Fibroblast of gingiva (primary cell): ENCODE data around the gene EPHA3.

Experiments used
- DNase-seq: peaks from one replicate; pipeline ENCODE4 v3.0.0-alpha.2; 2011; ENCODE audit warnings: low read depth

Gene EPHA3

DNA sequence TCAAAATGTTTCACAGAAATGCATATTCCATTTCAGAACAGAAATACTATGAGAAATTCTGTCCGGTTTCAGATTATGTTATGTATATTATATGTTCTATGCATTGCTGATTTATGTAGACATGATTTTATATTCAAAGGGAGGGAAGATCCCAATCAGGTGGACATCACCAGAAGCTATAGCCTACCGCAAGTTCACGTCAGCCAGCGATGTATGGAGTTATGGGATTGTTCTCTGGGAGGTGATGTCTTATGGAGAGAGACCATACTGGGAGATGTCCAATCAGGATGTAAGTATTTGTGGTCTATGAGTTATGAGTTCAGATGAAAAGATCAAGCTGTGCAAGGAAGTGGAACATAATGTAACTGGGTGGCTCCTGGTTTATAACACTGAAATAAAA lies 341.7 kb downstream of the EPHA3 start:
- no peak for DNase-seq

DNA sequence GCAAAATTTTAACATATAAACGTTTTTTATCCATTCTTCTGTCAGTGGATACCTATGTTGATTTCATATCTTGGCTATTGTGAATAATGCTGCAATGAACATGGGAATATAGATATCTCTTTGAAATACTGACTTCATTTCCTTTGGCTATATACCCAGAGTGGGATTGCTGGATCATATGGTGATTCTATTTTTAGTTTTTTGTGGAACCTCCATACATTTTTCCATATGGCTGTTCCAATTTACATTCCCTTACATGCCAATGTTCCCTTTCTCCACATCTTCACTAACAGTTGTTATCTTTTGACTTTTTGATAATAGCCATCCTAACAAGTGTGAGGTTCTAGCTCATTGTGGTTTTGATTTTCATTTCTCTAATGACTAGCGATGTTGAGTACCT lies 344.6 kb downstream of the EPHA3 start:
- DNase-seq = no peak

DNA sequence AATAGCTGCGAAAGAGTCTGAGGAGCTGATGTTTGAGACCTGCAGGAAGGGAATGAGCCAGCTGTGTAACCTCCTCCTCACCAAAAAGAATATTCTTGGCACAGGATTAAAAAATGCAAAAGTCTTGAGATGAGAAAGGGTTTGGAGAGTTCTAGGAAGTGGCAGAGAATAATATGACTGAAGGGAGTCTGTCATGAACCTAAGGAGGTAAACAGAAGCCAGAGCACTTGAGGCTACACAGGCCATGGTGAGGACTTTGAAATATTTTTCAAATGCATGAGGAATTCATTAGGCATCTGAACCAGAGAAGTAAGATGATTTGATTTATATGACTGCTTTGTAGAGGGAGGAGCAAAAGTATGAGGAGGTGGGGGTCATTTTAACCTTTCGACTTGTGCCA lies 347.8 kb downstream of the EPHA3 start:
- no peak for DNase-seq

DNA sequence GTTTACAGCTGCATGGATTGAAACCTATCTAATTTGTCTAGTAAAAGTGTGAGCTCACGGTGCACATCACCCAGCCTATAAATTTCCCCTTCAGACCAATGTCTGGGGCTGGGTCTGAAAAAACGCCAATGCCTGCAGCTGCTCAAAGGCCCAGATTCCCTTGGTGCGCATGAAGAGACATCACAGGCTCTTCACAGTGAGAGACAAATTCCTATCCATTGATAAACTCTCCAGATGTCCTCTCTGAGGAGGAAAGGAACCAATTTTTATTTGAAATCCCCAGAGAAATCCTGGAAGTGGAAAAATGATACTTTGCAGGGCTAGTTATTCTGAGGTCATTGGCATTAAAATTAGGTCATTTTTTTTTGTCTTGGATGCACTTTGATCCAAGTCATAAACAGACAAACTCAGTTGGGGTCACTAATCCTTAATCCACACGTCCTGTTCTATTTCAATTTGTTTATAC lies 360.5 kb downstream of the EPHA3 start:
- DNase-seq = no peak

DNA sequence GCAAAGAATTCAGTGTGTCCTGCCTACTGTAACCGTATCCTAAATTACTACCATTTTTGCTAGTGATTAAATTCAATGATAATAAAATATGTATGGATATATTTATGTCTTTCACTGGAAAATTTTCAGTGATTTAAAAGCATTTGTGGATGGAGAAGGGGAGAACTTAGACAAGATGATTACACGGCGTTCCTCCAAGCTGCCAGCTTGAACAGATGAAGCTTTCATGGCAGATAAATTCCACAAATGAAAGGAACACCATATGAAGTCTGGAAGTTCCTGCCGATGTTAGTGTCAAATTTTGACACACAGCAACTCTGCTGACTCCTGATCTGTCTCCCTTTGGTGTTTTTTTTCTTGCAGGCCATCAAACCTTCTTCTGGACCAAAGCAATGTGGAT lies 364.7 kb downstream of the EPHA3 start:
- no peak for DNase-seq

DNA sequence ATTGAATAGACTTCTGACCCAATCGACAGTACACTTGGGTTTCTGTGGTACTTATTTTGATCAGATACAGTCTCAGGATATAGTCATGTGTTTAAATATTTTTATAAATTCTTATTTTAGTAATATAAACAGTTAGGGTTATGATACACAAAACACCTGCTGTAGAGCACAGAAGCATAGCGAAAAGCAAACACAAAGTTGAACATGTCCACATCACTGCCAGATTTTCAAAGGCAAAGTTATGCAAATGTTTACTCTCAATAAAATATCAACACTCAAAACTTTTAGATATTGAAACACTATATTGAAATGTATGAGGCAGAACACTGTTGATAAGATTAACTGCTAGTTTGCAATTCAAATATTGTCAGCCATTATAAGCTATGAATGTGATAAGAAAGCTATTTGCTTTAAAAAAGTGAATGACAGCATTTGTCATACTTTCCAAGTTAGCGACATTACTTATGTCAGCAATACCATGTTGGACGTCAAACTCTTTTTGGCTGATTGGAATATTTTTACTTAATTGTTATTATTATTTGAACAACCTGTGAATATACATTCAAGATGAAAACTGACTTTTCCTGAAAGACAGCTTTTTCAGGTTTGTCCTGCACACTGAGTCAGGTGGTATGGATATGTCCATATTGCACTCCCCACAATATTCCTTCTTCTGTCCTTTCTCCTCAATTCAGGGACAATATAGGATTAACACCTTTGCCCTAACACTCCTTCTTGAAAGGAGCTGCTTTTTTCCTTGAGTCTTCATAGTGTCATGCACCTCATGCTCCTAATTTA lies 367.1 kb downstream of the EPHA3 start:
- no peak for DNase-seq

DNA sequence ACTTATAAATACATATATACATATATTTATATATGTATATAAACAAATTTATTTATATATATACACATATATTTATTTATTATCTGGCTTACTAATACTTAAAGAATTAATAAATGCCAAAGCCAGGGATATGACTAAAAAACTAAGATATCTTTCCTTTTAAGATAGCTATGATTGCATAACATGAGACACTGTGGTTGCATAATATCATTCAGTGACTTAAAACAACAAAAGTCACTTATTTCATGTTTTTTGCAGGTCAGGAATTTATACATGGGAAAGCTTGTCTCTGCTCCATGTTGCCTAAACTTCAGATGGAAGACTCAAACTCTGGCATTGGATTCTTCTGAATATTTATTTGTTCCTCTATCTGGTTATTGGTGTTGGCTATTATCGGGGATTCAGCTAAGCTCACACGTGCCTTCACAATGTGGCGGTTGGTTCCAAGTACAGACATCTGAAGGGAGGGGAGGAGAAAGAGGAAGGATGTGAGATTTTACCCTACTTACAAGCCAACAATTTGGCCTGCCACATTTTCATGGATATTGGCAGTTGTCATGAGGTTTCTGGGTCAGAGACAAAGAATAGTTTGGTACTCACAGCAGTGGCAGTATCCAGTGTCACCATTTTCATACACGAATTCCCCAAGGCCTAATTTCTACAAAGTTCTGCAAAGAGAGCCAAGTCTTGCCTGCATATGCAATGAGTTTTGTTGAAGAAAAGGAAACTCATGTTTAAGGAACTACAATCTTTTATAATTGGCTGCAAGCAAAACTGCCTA lies 381.6 kb downstream of the EPHA3 start:
- DNase-seq = no peak

DNA sequence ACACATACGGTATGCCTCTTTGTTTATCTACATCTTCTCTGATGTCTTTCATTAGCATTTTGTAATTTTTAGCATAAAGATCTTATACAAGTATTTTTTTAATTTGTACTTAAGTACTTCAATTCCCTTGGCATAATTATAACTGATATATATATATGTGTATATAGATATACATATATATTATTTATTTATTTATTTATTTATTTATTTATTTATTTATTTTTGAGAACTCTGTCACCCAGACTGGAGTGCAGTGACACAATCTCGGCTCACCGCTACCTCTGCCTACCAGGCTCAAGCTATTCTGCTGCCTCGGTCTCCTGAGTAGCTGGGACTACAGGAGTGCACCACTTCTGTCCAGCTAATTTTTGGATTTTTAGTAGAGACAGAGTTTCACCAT lies 382.7 kb downstream of the EPHA3 start:
- DNase-seq = no peak

DNA sequence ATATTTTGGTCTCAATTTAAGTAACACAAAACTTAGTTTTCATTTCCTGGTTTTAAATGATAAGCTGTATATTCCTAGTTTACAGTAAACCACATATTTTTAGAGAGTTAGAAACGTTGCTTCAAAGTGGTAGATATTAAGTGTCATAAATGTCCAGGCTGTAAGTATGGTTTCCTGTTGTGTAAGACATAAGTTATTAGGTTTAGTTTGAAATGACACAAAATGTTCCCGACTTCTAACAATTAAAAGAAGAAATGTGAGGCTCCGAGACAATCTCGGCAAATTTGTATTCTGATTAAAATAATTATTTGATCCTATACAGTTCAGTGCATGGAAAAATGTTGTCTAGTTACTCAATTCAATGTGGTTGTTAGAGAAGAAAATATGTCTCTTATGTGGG lies 387.3 kb downstream of the EPHA3 start:
- DNase-seq = no peak

DNA sequence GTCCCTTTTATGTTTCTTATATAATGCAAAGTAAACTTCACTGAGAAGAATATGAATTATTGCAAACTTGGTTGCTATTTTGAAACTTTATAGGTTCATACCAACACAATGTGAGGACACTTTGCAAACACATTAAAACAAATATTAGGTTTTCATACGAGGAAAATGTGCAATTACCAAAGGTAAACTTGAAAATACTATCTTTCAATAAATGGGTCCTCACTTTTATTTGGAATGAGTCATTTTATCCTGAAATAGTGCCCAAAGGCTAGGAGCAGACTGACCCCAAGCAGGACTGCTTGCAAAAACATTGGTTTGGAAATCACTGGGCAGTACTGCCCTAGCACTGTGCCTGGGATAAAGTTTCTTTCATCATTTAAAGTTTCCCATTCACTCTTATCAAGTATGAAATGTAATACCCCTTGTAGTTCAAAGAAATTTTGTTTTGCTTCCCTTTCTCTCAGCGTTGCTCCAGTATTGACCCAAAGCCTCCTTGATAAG lies 396.5 kb downstream of the EPHA3 start:
- DNase-seq = no peak

DNA sequence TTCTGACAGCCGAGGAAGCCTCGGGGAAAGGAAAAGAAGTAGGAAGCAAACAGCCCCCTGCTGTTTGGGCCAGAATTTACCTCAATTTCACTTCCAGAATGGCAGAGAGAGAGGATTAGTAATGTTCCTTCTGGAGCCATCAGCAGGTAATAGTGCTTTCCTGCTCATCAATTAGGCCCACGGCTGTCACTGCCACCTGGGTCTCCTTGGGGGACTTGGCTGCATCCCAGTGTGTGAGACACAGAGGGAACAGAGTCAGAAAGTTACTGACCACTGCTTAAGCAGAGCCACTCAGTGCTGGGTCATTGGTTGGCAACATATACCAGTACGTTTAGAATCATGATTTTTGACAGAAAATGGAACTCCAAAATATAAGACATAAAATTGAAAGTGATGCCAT lies 397.0 kb downstream of the EPHA3 start:
- no peak for DNase-seq

DNA sequence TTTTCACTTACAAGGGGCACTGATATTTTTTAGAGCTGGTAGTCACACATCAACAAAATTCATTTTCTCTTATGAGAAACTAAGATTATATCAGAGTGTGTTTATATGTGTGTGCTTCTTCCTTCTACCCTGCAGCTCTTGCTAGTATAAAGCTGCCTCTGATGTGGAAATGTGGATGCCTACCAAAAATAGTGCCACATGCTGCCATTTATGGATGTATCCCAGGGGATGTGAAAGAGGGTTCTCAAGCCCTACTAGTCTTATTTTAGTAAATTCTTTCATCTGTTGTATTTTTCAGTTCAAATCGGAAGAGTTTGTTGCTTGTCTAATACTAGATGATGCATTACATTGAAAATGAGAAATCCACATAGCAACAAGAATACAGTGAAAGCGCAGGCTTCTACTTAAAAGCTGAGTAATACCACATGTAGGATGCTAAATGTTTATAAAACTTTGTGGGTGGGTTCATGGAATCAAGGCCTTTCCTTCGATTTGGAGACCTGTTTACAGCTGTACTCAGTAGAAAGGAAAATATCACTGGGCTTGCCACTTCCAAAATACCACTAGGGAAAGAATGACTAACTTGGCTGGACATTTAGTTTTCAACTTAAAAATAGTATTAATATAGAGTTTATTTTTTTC lies 399.2 kb downstream of the EPHA3 start:
- DNase-seq = peak; percentile 54

DNA sequence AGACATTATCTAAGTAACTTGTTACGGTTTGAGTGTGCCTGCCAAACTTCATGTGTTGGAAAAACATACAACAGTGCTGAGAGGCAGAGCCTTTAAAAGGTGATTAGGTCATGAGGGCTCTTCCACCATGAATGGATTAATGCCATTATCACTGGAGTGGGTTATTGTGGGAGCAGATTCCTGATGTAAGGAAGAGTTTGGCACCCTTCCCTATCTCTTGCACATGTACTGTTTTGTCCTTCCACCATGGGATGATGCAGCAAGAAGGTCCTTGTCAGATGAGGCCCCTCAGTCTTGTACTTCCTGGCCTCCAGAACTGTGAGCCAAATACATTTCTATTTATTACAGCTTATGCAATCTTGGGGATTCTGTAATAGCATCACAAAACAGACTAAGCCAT lies 413.9 kb downstream of the EPHA3 start:
- DNase-seq = peak; percentile 37

DNA sequence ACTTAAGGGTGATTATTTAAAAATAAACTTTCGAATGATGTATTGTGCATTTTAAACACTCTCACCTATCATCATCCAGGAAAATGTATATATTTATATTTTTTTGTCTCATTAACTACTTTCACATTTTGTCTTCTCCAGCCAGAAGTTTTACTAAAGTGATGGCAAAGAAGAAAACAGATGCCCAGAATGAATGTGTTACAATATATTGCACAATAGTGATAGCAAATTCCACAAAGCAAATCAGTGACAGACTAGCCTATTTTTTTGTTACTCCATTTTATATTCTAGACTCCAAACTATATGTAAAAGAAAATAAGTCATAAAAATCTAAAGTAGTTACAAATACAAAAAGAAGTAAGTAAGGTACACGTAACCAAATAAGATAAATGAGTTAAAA lies 414.7 kb downstream of the EPHA3 start:
- peak; percentile 3 for DNase-seq

DNA sequence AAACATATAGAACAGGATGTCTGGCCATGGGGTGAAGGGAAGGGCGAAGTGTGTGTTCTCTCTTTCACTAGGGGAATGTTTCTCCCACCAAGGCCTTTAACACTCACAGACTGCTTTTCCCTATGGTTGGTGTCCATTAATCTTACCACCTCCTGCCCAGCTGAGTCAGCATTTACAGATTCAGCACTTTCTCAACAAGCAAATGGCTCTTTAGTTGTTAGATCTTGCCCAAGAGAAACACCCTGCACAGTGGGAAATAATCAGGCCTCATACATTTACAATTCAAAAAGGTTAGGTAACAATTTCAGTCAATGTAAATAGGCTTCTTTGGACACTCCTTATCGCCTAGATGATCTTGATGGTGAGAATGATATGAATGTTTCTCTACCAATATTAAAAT lies 418.2 kb downstream of the EPHA3 start:
- DNase-seq = no peak

DNA sequence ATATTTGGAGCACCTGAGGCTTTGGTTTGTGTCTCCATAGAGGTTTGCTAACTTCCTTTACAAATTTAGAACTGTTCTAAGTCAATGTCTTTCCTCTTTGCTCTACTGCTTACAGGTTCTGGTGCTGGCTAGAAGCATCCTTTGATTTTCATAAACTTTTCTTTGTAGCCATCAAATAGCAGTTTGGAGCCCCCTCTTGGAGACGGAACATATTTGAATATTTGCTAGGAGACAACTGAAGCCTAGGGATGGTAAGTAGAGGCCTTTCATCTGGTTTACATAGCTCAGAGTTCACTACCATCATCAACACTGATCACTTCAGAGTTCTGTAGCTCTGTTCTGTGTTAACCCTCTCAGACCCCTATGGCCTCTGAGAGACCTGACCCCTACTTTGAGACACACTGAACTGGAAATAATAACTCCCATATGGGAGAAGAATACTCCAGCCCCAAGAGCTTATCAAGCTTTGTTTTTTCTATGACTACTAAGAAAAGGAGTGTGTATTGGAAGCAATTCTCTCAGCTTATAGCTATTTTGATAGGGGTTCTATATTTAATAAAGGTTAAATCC lies 420.4 kb downstream of the EPHA3 start:
- DNase-seq = no peak
